D721Med (cell line): Measurements from ENCODE around the gene INTS6L.
A peak's percentile ranks its signal among the peaks of the same experiment; 100 is the strongest.
"Not testable (repeated sequence)": the region's sequence is repeated elsewhere in the genome, so short reads cannot be mapped to it uniquely, and the experiment has no call there.

Source experiments
- DNase-seq: peaks from one replicate; pipeline ENCODE4 v3.0.0; 2011; ENCODE audit warnings: low spot score; ENCODE audit not compliant: insufficient read length
- FAIRE-seq: peaks from 2 replicates; lab custom pipeline; 2011; peaks lifted over from hg19 to GRCh38; lab: Jason Lieb, UNC
- CTCF ChIP-seq: IDR thresholded peaks from 2 replicates; pipeline ENCODE4 v1.5.1; 2012; ENCODE audit warnings: mild to moderate bottlenecking, control low read depth; ENCODE audit not compliant: insufficient read depth; ENCODE audit errors: missing control alignments

Gene INTS6L

DNA sequence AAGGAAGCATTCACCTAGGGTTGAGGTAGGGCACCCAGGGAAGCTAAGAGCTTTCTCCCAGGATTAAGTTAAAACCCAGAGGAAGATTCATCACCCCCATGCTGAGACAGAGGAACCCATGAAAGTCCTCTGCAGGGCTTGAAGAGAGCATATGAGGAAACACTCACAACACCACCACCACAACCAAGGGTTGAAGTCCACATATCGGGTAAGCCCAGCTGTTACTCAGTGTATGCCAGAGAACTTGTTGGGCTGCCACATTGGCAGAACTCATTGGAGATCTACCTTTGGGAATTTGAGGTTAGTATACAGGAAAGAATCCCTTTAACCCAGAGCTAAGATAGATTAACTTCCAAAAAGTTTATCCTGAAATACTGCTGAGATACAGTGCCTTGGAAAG is 75.1 kb downstream of the INTS6L start:
- DNase-seq (no peak), FAIRE-seq (no peak)
- no peak for TF ChIP-seq CTCF

DNA sequence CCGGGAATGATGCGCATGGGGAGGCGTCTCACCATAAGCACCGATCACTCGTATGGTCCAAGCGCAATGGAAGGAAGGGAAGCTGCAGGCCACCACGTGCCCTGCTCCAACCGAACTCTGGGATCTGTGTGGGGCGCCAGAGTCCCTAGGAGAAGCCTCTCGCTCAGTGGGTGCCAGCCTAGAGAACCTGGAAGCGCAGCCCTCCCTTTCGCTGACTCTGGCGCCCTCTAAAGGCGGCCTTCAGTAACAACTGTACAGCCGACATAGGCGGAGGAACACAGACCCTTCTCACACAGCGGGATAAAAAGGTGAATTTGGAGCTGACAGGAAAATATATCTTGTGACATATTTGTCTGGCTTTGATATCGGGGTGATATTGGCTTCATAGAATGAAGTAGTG is 76.0 kb downstream of the INTS6L start:
- DNase-seq (no peak), FAIRE-seq (no peak)
- TF ChIP-seq CTCF, result peak; percentile 47

DNA sequence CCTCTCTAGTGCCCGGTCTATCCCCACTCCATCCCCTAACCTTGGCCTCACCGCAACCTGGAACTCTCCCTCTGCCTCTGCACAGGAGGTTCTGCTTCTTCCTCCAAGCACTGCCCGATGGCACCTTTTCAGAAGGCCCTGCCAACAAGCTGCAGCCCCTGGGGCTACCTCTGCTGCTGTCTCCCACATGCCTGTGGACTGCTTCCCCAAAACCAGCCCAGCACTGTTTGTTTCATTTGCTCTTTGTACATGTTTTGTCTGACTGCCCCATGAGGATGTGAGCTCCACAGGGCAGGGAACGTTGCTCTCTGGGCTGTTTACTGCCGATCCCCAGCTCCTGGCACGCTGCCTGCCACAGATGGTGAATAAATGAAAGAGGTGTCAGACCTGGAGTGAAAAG is 85.4 kb downstream of the INTS6L start:
- FAIRE-seq, result no peak
- no peak for DNase-seq
- TF ChIP-seq CTCF, result no peak

- DNase-seq, FAIRE-seq: not testable (repeated sequence)
Measured at GRCh38 chrX:135624408-135625204, 104.1 kb downstream of the INTS6L start.

GRCh38 chrX:135625995-135626394 is 105.5 kb downstream of the INTS6L start:
- no peak for DNase-seq
- no peak for TF ChIP-seq CTCF
- no peak for FAIRE-seq

DNA sequence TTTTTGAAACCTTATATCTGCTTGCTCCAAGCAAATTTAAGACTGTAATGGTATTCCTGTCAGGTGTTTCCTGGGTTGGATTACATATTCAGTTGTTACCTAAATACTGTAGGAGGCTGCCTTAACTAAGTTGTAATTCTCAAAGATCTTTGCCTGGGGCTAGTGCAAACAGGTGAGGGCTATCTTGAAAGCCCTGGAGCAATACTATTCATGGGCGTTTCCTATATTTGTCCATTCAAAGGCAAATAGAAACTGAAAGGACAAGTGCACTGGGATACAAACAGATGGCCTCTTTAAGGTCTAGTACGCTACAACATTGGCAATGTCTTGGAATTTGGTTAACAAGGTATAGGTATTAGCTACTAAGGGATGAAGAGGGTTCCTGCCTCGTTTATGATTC is 108.9 kb downstream of the INTS6L start:
- FAIRE-seq (no peak), DNase-seq (no peak)
- TF ChIP-seq CTCF, result no peak
